Measurements from ENCODE around the gene LAMA2. TPM values are rescaled to one million over a fixed set of nuclear protein-coding genes. Genes with fewer than 3 reads are reported as not detected.

LAMA2 gene
- total and polyA plus RNA-seq, 10 donors: 0.83 to 66.6 (median 18.8) TPM

DNA sequence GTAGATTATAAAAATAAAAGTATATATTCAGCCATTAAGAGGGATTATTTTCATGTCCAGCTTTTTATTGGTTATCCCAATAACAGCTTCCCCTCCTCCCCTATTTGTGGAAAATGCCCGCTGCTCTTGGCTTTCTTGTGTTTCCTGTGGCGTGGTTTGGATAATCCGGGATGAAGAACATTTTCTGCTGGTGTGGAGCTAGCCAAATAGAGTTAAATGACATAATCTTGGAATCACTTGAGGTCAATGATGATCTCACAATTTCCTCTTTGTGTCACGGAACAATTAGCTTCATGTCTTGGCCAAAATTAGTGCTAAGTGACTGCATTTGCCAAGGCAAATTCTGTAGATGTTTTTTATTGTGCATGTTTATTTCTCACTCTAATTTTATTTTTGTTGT, 394.0 kb downstream of the LAMA2 start:
- DNase-seq: no peak
- intact Hi-C loops (cut with DNase I; ENCODE audit: low total_unique reads): no loop called here
- H3K36me3 ChIP-seq: no peaks in the 10 kb centered on the region
- no peak overlapping the region for H3K27ac ChIP-seq
- H3K27me3 ChIP-seq (replicated peaks in 1 of 7): no peaks in the 10 kb centered on the region
- TF ChIP-seq POLR2AphosphoS5 (IDR thresholded peaks at IDR 0.05): no peak
- TF ChIP-seq, protein P1, sequence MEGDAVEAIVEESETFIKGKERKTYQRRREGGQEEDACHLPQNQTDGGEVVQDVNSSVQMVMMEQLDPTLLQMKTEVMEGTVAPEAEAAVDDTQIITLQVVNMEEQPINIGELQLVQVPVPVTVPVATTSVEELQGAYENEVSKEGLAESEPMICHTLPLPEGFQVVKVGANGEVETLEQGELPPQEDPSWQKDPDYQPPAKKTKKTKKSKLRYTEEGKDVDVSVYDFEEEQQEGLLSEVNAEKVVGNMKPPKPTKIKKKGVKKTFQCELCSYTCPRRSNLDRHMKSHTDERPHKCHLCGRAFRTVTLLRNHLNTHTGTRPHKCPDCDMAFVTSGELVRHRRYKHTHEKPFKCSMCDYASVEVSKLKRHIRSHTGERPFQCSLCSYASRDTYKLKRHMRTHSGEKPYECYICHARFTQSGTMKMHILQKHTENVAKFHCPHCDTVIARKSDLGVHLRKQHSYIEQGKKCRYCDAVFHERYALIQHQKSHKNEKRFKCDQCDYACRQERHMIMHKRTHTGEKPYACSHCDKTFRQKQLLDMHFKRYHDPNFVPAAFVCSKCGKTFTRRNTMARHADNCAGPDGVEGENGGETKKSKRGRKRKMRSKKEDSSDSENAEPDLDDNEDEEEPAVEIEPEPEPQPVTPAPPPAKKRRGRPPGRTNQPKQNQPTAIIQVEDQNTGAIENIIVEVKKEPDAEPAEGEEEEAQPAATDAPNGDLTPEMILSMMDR (IDR thresholded peaks at IDR 0.05 in 8 of 11, conservative IDR thresholded peaks at IDR 0.05 in 3 of 11): no peak
- TF ChIP-seq POLR2A (IDR thresholded peaks at IDR 0.05): no peak
- H3K9me3 ChIP-seq: no peaks in the 10 kb centered on the region
- WGBS, 5 donors: 60 to 76% (median 68%) methylated on average over 4 of the region's 4 CpGs
- no peak overlapping the region for H3K4me3 ChIP-seq
- peaks cover 0 to 18% (median 5%) of the 10 kb centered on the region in 6 donors for H3K4me1 ChIP-seq

- intact Hi-C loops (cut with DNase I; ENCODE audit: low total_unique reads): no loop called here
- no peak for DNase-seq
- TF ChIP-seq, protein P1 (IDR thresholded peaks at IDR 0.05 in 8 of 11, conservative IDR thresholded peaks at IDR 0.05 in 3 of 11): no peak
- TF ChIP-seq POLR2A (IDR thresholded peaks at IDR 0.05) (no peak), POLR2AphosphoS5 (IDR thresholded peaks at IDR 0.05) (no peak)
- H3K4me1 ChIP-seq: peaks cover 0 to 18% (median 5%) of the 10 kb centered on the region in 6 donors
- 78 to 89% (median 81%) methylated on average over 11 of the region's 11 CpGs for WGBS, 5 donors
- H3K27ac ChIP-seq: no peak overlapping the region
- H3K27me3 ChIP-seq (replicated peaks in 1 of 7): no peaks in the 10 kb centered on the region
- H3K36me3 ChIP-seq: no peaks in the 10 kb centered on the region
- H3K9me3 ChIP-seq: no peaks in the 10 kb centered on the region
- no peak overlapping the region for H3K4me3 ChIP-seq
Observed at GRCh38 chr6:129279343-129280292, 396.7 kb downstream of the LAMA2 start.

GRCh38 chr6:129280293-129280644, 397.3 kb downstream of the LAMA2 start:
- Histone ChIP-seq H3K9me3 (no peaks in the 10 kb centered on the region), H3K4me1 (peaks cover 0 to 18% (median 5%) of the 10 kb centered on the region in 6 donors), H3K36me3 (no peaks in the 10 kb centered on the region), H3K4me3 (no peak overlapping the region), H3K27ac (peak overlapping the region in 1 of 8 donors; percentile 28), H3K27me3 (replicated peaks in 1 of 7) (no peaks in the 10 kb centered on the region)
- no peak for DNase-seq
- TF ChIP-seq POLR2A (IDR thresholded peaks at IDR 0.05) (no peak), POLR2AphosphoS5 (IDR thresholded peaks at IDR 0.05) (no peak)
- TF ChIP-seq, protein P1 (IDR thresholded peaks at IDR 0.05 in 8 of 11, conservative IDR thresholded peaks at IDR 0.05 in 3 of 11): no peak
- intact Hi-C loops (cut with DNase I; ENCODE audit: low total_unique reads): no loop called here

- intact Hi-C loops (cut with DNase I; ENCODE audit: low total_unique reads): no loop called here
- H3K4me1 ChIP-seq: peaks cover 0 to 18% (median 5%) of the 10 kb centered on the region in 6 donors
- no peak for DNase-seq
- H3K36me3 ChIP-seq: no peaks in the 10 kb centered on the region
- no peaks in the 10 kb centered on the region for H3K27me3 ChIP-seq (replicated peaks in 1 of 7)
- TF ChIP-seq POLR2AphosphoS5 (IDR thresholded peaks at IDR 0.05) (peak in 1 of 3 donors; percentile 27), POLR2A (IDR thresholded peaks at IDR 0.05) (no peak)
- TF ChIP-seq, protein P1 (IDR thresholded peaks at IDR 0.05 in 8 of 11, conservative IDR thresholded peaks at IDR 0.05 in 3 of 11): no peak
- no peak overlapping the region for H3K4me3 ChIP-seq
- 11 to 33% (median 22%) methylated on average over 1 of the region's 1 CpG for WGBS, 5 donors
- no peaks in the 10 kb centered on the region for H3K9me3 ChIP-seq
- peak overlapping the region in 1 of 8 donors; percentile 28 for H3K27ac ChIP-seq
Observed at GRCh38 chr6:129280749-129281148, 397.8 kb downstream of the LAMA2 start.

Measured in spleen (tissue), 11 donors.